GM12872 (cell line): ENCODE measurements around the gene FRMPD4.

ENCODE experiments used
- CTCF ChIP-seq: IDR thresholded peaks from 3 replicates; pipeline ENCODE4 v1.5.1; 2011; ENCODE audit warnings: low read depth, mild to moderate bottlenecking, low read length, moderate library complexity; ENCODE audit not compliant: insufficient read depth

FRMPD4 gene

GRCh38 chrX:12434493-12434892, 296.2 kb downstream of the FRMPD4 start:
- TF ChIP-seq CTCF, result no peak

DNA sequence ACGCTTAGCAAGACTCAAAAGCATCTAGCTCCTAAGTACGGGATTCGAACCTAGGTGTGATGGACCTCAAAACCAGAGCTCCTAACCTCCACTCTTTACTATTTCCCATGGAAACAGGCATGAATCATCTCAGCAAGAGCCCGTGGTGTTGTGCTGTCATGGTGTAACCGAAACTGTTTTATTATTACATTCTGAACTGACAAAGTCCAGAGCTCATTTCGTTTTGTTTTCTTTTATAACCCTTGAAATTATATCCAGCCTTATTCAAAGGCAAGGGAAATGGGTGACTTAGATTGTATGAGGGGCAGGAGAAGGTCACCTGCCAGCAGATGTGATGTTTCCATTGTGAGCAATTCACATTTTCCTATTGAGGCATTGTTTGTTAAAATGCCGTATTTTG, 301.1 kb downstream of the FRMPD4 start:
- no peak for TF ChIP-seq CTCF

DNA sequence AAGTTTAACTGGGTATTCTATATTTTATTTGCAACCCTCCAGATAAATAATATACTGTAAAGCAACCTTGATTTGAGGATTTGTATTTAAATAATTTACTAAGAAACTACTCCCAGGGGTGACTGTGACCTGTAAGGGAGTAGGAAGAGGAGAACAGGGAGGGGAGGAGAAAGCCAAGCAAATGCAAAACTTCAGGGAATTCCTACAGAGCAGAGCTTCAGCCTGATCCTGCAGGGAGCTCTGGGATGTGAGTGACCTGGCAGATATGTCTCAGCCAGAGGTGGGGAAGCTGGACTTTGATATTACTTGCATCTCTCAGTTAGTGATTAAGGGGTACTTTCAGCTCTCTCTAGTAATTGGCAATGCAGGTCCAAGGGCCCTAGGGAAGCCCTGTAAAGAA, 302.0 kb downstream of the FRMPD4 start:
- TF ChIP-seq CTCF, result no peak

DNA sequence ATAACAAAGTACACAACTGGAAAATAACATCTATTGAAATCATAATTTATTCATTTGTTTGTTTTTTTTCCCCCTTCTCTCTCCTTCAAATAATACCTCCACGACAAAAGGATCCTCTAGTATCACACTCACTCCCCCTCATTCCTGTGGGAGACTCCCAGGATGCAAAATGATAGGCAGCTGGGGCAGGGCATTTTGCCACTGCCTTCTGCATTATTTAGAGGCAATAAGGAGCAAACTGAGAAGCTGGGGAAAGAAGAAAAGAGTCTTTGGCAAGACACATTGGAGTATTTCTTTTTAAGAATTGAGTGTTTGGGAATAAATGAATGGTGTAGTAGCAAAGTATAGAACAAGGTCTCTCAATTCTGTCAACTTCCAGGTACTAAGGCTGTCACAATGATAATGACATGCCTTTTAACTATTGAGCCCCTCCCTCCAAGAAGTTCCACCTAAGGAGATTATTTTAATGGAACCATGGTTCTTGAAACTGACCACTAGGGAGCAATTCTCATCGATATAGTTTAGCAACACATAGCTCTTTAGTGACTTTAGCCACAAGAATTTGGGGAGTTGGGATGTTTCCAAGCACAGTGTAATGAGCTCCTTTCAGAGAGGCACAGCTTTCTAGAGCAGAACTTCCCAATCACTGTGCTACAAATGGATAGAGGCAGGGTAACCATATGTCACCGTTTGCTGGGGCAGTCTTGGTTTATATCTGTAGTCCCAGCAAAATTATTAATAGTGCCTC, 303.3 kb downstream of the FRMPD4 start:
- TF ChIP-seq CTCF, result no peak

DNA sequence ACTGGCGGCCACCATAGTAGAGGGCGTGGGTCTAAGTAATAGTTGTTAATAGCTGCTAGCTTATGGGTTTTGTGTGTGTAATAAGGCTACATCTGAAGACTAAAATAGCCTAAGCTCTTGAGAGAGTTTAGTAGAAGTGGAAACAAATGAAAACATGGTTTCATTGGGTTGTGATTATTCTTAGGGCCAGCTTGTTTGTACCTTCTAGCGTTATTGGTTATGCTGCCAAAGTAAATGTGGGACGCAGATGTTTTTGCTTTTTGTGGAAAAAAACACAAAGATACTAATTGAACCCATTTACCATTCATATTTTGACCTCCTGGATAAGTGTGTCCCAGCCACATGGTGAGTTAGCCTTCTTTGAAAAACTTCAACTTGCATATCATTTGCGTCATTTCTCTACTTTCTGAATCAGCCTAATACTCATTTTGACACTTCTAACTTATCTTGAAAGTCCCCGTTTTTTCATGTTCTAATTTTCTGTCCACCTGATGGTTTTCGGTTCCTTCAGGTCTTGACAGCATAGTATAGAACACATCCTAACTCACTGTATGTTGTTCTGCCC, 305.3 kb downstream of the FRMPD4 start:
- no peak for TF ChIP-seq CTCF

- TF ChIP-seq CTCF, result no peak
These were observed 308.2 kb downstream of the FRMPD4 start for GRCh38 chrX:12446342-12447075.

- no peak for TF ChIP-seq CTCF
These were observed 309.3 kb downstream of the FRMPD4 start for GRCh38 chrX:12447448-12448064.
